Measurements from ENCODE around the gene MAGI2. TPM values are rescaled to one million over a fixed set of nuclear protein-coding genes. Genes with fewer than 3 reads are reported as not detected.

Gene MAGI2
- total RNA-seq, 1 donor from 2014 or later: 136 TPM

DNA sequence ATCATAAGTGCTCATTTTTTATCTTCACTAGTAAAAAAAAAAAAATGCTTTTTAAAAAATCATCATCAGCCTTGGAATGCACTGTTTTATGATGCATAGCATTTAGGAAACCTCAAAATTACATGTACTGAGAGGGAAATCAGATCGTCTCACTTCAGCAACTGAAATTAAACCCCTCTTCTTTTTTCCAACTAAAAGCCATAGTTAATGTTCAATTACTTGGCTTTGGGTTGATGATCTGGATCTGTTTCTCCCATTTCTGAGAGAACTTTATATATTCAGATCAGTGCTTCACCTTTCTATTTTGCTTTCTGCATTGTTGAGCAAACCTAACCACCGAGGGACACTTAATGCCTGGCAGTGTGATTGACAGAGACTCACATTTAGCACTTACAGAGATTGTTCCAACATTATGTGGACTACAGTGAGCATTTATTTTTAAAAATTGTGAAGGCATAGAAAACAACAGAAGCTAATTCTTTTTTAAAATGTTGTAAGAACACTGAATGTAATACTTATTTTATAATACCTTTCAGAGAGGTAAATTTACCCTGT lies 976.5 kb downstream of the MAGI2 start:
- DNase-seq (ENCODE audit: low spot score in 2 of 2) (no peak), FAIRE-seq (no peak)

DNA sequence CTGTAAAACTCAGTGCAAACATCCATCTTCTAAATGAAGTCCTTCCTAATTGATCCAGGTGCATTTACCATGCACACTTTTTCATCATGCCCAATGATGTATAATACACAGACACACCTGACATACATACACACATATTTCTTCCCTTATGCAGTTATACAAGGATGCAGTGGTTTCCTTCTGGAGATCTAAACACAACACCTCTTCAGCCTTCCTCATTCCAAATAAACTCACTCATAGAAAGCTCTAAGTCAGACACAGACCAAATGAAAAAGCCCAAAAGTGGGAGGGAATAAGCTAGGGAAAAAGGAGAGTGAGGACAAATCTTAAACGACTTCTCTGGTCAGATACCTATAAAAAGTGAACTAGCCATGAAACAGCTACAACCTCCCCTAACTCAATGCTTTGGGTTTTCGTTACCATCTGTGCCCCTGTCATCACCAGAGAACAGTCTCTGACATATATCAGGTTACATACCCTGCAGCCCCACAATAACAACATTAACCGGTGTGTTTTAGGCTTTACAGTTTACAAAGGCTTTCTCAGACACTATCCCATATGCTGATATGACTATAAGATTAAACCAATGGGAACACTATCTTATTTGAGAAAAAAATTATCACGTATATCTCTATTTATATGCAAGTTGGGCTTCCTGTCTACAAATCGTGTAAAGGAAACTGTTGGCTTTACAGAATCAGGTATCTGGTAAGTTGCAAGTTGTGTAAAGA lies 979.7 kb downstream of the MAGI2 start:
- DNase-seq (ENCODE audit: low spot score in 2 of 2) (no peak), FAIRE-seq (no peak)

DNA sequence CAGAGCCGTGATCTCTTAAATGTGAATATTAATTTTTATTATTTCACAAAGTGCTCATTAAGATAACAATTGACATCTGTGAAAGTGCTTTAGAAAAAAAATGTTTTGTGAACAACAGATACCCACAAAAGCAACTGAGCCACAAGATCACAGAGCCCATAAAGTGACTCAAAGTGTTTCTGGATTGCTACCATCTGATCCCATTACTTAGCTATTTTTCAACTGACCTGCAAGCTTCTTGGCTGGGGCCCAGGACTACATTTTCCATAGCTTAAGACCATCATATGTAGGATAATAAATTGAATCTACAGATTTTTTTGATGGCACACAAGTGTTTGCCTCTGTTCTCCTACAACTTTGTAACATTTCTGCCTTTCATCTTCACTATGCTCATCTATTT lies 980.4 kb downstream of the MAGI2 start:
- no peak for DNase-seq (ENCODE audit: low spot score in 2 of 2)
- no peak for FAIRE-seq

DNA sequence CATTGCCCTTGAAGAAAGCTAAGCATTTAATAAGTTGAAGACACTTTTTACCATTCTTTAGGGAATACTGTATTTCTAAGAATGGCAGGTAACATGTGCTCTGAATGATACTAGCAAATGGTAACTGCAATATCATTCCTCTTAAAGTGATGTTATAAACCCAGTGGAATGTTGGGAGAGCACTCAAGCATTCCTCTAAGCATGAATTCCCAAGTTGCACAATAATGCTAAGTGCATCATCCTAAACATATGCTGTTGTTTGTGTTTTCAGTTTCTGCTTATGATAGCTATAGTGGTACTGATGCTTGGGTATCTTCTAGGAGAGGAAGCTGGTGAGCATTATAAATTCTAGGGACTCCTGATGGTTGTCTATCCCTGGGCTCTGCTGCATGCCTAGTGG lies 980.9 kb downstream of the MAGI2 start:
- DNase-seq (ENCODE audit: low spot score in 2 of 2) (no peak), FAIRE-seq (no peak)

DNA sequence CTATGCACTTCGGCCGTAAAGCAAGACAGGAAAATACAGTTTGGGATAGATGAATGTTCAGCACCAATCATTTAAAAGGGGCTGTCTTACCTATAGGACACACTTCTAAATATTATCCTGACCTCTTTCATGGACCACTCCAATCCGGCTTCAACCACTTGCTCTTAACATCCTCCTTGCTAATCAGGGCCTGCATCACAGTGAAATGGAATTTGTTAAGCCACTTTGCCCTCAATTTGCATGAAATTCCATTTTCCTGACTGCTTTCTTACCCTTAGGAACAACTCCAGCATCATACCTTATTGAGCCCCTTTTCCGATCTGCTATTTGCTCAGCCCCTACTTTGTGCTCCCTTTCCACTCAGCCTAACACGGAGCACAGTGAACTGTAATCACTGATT lies 987.6 kb downstream of the MAGI2 start:
- FAIRE-seq (no peak), DNase-seq (ENCODE audit: low spot score in 2 of 2) (no peak)

DNA sequence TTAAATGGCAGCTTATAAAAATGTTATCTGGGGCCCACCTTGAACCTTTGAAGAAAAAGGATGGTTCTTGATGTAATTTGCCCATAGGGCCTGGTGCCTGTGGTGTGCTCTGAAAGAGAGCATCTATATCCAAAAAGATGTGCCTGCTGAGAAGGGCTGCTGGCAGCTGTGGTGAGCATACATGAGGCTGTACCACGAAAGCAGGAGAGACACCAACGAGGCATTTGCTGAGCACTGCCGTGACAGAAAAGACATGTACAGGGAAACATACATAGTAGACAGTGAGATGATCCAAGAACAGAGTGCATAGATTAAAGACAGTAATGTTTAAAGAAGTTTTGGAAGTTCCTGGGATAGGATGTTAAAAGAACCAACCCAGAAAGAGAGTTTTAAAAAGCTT lies 990.4 kb downstream of the MAGI2 start:
- DNase-seq (ENCODE audit: low spot score in 2 of 2) (no peak), FAIRE-seq (no peak)

DNA sequence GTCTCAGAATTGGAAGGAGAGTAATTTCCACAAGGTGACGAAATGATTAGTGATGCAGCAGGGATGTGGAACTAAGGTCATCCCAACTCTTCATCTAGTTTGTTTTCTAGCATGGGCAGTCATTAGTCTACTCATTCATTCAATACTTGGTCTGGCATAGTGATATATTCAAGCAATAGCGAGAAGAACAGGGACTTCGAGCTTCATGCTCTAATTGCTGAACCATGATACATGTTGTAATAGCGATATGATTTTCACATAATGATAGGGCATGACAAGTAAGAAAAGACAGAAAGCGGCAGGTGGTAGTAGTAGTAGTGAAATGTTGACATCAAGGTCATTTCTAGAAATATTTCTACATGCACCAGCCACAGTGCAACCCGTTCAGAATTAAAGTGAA lies 1002.8 kb downstream of the MAGI2 start:
- no peak for DNase-seq (ENCODE audit: low spot score in 2 of 2)
- FAIRE-seq: no peak

DNA sequence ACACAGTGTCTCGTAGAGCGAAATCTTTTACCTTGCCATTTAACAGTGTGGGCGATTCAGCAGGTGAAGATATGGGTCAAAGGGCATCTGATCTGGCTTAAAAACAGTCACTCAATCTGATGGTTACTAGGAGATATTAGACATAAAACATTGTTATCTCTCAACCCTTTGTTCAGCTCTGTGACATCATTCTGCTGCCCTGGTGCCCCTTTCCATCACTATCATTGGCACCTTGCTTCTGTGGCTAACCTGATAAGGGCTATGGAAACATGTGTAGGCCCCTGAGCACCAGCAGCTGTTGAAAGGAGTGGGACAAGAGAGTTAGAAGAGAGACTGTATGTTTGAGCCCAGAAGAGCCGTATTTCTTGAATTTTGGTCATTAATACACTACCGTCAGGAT lies 1004.6 kb downstream of the MAGI2 start:
- DNase-seq (ENCODE audit: low spot score in 2 of 2): no peak
- FAIRE-seq: no peak

DNA sequence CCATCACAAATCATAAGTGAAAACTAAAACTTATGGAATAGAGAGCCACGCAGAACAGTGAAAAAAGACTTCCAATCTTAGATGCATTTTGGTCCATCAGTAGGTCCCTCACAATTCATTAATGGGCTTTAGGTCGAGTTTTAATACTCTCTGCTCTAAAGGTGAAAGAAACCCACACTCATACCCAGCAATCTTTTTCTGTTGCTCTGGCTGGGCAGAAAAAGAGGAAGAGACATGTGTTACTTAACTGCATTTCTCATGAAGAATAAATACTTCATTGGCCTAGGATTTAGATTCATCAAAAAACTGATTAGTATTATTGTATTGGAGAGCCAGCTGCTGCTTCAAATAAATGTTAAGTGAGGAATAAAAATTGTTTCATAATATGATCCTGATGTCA lies 1009.2 kb downstream of the MAGI2 start:
- FAIRE-seq: no peak
- DNase-seq (ENCODE audit: low spot score in 2 of 2): no peak

DNA sequence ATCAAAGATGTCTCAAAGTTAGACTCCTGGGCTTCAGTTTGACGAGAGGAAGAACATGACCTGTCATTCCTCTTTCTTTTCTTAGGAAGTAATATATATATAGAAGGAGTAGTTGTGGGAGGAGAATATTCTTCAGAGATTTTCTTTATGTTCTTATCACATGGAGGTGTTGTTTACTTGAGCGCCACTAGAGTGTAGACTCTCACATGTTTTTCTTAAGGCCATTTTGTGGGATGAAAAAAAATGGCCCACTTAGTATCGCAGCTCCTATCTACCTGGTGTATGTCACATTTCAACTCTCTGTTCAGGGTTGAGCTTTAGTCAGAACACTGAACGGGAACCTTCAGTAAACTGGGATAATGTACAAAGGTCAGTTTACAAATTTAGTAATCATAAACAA lies 1009.7 kb downstream of the MAGI2 start:
- no peak for FAIRE-seq
- DNase-seq (ENCODE audit: low spot score in 2 of 2): no peak

DNA sequence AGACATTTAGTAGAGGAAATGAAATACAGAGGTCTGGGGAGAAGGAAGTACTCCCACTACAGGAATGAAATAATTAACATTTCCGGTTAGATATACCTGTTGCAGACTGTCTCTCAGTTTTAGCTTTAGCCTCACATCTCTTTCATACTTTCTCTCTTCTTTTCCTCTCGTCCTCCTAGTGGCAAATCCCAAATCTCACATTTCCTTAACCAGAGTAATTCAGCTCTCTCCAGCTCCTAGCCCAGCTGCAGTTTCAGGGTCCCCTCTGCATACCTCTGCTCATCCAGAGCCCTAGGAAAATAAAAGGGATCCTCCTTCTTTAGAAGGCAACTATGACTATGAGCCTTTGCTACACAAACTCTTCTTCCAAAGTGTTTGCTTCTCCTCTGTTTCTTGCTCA lies 1011.7 kb downstream of the MAGI2 start:
- DNase-seq (ENCODE audit: low spot score in 2 of 2): no peak
- no peak for FAIRE-seq

DNA sequence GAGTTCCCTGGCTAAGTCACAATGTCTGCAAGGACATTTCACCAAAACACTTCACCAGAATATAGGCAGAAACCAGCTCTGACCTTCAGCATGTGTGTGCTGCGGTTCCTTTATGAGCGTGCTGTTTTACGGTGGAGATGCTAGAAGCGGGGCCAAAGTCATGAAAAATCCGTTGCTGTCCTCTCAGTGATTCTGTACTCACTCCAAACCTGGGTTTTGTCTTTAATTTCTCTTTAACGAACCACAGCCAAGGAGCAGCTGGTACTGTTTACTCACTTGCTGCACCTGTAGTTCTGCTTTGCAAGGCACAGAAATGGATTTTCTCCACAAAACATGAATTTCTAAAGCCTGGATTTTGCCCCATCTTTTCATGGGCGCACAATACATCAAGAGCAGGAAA lies 1015.0 kb downstream of the MAGI2 start:
- no peak for FAIRE-seq
- DNase-seq (ENCODE audit: low spot score in 2 of 2): no peak

DNA sequence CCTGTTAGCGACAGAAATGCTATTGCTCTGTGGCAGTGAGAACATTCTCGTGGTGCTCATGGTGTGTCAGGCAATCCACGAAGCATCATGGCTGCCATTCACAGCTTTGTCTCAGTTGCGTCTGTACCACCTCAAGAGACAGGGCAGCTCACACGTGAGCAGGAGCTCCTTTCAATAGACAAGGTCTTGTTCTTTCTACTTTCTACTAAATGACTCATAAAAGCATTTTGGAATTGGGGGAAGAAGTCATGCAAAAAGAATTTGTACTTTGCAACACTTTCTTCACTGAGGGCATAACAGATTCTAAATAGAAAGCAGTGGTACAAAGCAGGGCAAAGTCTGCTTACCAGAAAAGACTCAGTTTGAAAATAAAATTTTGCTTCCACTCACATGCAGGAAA lies 1016.3 kb downstream of the MAGI2 start:
- no peak for FAIRE-seq

DNA sequence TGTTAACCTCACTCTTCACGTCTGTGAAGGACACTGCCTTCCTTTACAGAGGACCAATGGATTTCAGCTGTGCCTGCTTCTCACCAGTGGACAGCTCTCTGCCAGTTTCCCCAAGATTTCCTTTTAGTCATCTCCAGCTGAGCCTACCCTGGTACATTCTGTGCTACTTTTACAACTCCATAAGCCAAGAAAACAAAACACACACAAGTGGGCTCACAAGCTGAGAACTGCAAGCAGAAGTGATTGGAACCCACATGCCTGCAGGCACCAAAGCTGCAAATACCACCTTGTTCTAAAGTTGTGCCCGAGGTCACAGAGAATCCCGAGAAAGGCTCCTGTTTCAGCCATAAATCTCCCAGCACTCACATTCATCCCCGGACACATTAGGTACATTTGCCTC lies 1018.1 kb downstream of the MAGI2 start:
- no peak for FAIRE-seq
- no peak for DNase-seq (ENCODE audit: low spot score in 2 of 2)

More for the DNA sequence above, 1016.3 kb downstream of the MAGI2 start:
- DNase-seq (ENCODE audit: low spot score in 2 of 2): no peak

DNA sequence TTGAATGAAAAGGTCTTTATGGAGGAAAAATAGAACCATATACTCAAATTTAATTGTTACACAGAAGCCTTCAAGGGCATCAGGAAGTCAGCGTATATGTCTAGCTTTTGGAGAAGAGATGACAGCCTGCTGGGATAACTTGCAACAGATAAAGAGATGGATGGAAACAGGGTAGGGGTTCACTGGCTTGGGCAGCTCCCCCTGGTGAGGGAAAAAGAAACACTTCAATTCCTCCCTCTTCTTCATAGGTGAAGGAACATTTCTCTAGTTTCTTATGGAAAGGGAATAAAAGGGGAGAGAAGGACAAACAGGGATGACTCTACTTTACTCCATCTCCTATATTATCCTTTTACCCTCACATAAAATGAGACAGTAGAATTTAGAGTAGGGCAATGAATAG lies 1019.2 kb downstream of the MAGI2 start:
- DNase-seq (ENCODE audit: low spot score in 2 of 2) (no peak), FAIRE-seq (no peak)

DNA sequence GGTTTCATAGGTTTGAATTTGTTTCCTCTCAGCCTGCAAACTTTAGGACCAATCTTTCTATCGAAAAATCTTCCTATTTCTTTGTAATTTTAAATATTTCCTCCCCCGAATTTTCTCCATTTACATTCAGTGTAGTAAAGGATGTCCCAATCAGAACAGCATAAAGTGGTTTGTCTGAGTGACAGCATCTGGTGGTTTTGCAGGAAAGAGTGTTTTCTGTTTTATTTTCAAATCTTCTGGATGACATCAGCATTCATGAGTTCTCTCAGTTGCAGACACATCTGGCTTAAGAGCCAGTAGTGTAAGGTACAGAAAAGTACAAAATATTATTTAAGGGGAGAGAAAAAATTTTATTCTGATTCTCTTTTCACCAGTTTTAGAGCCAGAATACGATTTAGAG lies 1020.0 kb downstream of the MAGI2 start:
- no peak for FAIRE-seq
- DNase-seq (ENCODE audit: low spot score in 2 of 2): no peak

DNA sequence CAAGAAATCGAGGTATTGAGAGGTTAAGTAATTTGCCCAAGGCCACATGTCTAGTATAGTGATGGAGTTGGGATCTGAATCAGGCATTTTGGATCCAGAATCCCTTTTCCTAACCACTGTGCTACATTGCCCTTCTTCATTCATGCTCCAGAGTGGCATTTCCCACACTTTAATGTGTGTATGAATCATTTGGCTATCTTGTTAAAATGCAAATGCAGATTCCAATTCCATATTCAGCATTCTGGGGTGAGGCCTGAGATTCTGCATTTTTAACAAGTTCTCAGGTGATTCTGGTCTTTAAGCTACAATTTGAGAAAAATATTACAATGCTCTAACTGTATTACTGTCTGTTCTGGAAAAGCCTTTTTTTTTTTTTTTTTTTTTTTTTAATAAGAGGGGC lies 1023.6 kb downstream of the MAGI2 start:
- no peak for FAIRE-seq

DNA sequence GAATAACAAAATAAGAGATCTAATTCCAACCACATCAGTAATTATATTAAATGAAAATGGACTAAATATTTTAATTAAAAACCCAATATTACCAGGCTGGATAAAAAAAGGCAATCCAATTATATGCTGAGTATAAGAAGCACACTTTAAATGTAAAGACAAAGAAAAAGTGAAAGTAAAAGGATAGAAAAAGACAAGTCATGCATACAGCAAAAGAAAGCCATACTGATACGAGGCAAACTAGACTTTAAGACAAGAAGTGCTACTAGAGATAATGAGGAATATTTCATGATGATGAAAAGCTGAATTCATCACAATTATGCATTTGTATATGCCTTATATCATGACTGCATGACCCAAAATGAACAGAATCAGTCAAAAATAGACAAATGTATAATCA lies 1026.3 kb downstream of the MAGI2 start:
- peak; percentile 8 for FAIRE-seq
- DNase-seq (ENCODE audit: low spot score in 2 of 2): no peak

More for the DNA sequence above, 1023.6 kb downstream of the MAGI2 start:
- no peak for DNase-seq (ENCODE audit: low spot score in 2 of 2)

DNA sequence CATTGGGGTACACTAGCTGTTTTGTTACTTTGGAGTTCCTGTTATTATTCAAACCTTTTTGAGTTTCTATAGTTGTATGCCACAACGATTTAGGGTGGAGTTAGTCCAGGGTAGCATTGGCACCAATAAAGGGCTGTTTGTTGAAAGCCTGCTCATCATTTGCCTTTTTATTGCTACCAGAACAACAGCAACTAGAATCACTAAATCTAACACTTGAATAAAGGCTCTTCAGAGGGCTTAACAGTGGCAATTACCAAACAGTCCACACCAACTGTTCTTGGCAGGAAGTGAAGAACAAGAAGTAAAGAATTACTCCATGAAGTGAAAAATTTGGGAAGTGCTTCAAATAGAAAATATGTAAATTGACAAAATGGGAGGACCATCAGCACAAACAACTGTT lies 1033.5 kb downstream of the MAGI2 start:
- no peak for DNase-seq (ENCODE audit: low spot score in 2 of 2)
- FAIRE-seq: no peak

DNA sequence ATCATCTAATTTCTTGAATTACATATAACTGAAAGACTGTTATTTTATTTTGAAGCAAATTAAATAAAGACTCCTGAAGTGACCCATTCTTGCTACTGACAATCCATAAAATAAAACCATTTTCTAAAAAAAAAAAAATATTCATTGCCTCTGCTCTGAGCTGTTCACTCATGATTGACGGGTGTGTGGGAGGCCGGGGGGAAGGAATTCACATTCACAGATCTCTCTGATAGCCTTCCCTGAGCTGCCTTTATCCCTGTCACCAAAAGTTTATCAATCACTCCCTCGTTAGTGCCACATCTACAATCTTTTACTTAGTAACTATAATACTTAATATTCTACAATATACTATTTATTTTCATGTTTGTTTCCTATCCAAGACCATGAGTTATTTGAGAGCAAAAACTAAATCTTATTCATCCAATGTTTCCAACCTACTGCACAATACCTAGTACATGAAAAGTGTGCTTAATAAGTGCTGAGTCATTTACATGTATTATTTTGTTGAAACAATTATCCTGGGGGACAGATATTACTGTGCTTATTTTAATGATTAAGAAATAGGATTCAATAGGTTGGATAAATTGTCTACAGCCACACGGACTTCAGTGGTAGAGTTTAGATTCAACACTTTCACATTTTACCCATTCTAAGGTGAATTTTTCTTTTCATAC lies 1036.2 kb downstream of the MAGI2 start:
- DNase-seq (ENCODE audit: low spot score in 2 of 2): no peak
- no peak for FAIRE-seq

DNA sequence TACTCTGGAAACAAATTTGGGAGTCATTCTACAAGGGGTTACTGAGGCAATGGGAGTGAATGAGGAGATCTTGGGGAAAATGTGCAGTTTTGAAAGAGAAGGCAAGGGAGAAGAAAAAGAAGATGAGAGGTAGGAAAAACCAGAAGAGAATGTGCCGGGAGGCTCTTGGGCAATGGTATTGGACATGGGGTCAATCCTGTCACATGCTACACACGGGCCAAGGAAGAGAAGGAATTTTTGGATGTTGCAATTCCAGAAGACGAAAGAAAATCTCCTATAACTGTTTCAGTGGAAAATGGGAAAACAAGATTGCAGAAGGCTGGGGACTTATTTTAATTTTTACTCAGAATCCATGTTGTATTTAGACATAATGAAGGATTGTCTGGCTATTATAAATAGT lies 1039.9 kb downstream of the MAGI2 start:
- no peak for DNase-seq (ENCODE audit: low spot score in 2 of 2)
- no peak for FAIRE-seq

DNA sequence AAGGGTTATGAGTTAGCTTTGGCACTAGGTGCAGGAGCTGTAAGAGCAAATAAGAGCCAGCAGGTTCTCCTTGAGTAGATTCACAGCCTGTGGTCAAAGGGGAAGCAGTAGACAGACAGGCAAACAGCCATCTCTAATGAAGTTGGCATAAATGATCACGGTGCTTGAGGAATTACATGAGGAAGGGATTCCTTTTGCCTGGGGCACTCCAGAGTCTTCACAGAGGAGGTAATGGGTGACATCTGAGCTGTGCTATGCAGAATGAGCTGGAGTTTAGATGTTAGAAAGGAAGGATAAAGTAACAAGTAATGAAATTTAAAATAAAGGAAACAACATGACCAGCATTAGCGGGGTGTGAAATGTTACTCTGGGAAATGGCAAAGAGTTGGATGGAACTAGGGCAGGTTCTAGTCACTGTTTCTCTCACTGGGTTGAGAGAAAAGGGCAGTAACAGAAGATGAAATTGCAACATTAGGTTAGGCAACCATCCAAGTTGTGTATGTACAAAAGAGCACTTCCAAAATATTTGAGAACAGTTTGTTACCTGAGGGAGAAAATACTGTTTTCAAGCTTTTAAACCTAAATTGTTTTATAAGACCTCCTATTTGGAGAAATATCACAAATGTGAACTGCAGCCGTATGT lies 1041.1 kb downstream of the MAGI2 start:
- FAIRE-seq: no peak
- DNase-seq (ENCODE audit: low spot score in 2 of 2): no peak

Data from frontal cortex (tissue), 4 donors.